OCI-LY1 (cell line): ENCODE results near the gene SEPTIN5.

Source experiments
- H2AFZ ChIP-seq: fragments of 200-600 bp; sonication (generic), shearing (Covaris generic); 2 replicates; pipeline ENCODE4 v1.6.0; 2014; ENCODE audit warnings: antibody characterized with exemption, mild to moderate bottlenecking, low read length
- H3F3A ChIP-seq: fragments of 200-600 bp; sonication (generic), shearing (Covaris generic); 2 replicates; pipeline ENCODE4 v1.6.0; 2014; ENCODE audit warnings: mild to moderate bottlenecking, antibody characterized with exemption, low read length, moderate library complexity; ENCODE audit not compliant: insufficient read depth
- H3K27ac ChIP-seq: fragments of 200-600 bp; sonication (generic); 2 replicates; pipeline ENCODE4 v1.5.1; 2014; ENCODE audit warnings: low read length, mixed run types, mild to moderate bottlenecking, low read depth; ENCODE audit not compliant: poor library complexity, severe bottlenecking
- H3K27me3 ChIP-seq: fragments of 200-600 bp; sonication (generic); 2 replicates; pipeline ENCODE4 v1.6.0; 2014; ENCODE audit warnings: antibody characterized with exemption, mild to moderate bottlenecking, low read length, moderate library complexity; ENCODE audit not compliant: insufficient read depth
- H3K36me3 ChIP-seq: fragments of 200-600 bp; sonication (generic); 2 replicates; pipeline ENCODE4 v1.6.1; 2014; ENCODE audit warnings: mild to moderate bottlenecking, antibody characterized with exemption, low read length, moderate library complexity, mixed read lengths; ENCODE audit not compliant: insufficient read depth
- H3K4me1 ChIP-seq: fragments of 200-600 bp; sonication (generic); 2 replicates; pipeline ENCODE4 v1.5.1; 2014; ENCODE audit warnings: mild to moderate bottlenecking, low read length, moderate library complexity; ENCODE audit not compliant: insufficient read depth, severe bottlenecking
- H3K4me2 ChIP-seq: fragments of 200-600 bp; sonication (generic), shearing (Covaris generic); 2 replicates; pipeline ENCODE4 v1.6.1; 2014; ENCODE audit warnings: low read length
- H3K4me3 ChIP-seq: fragments of 200-600 bp; sonication (generic); 2 replicates; pipeline ENCODE4 v1.5.1; 2014; ENCODE audit warnings: low read length, low read depth, mild to moderate bottlenecking, mixed read lengths; ENCODE audit not compliant: poor library complexity, severe bottlenecking
- H3K79me2 ChIP-seq: fragments of 200-600 bp; shearing (Covaris generic); 2 replicates; pipeline ENCODE4 v1.6.1; 2016; ENCODE audit warnings: mixed run types, low read length, mixed read lengths; ENCODE audit not compliant: insufficient read depth
- H3K9ac ChIP-seq: fragments of 200-600 bp; sonication (generic), shearing (Covaris generic); 2 replicates; pipeline ENCODE4 v1.6.1; 2014; ENCODE audit warnings: mild to moderate bottlenecking, low read length, mixed read lengths
- H3K9me2 ChIP-seq: fragments of 200-600 bp; sonication (generic), shearing (Covaris generic); 2 replicates; pipeline ENCODE4 v1.6.1; 2014; ENCODE audit warnings: low read depth, mild to moderate bottlenecking, low read length, mixed read lengths
- H3K9me3 ChIP-seq: fragments of 200-600 bp; shearing (Covaris generic); 2 replicates; pipeline ENCODE4 v1.6.1; 2014; ENCODE audit warnings: low read length, mixed read lengths
- H4K20me1 ChIP-seq: fragments of 200-600 bp; sonication (generic), shearing (Covaris generic); 2 replicates; pipeline ENCODE4 v1.6.0; 2016; ENCODE audit warnings: mild to moderate bottlenecking, low read length; ENCODE audit not compliant: insufficient read depth
- EZH2 ChIP-seq: fragments of 200-600 bp; sonication (generic), shearing (Covaris generic); IDR thresholded peaks from 2 replicates; pipeline ENCODE4 v1.8.0; 2017; ENCODE audit warnings: borderline replicate concordance, mixed run types, mild to moderate bottlenecking, antibody characterized with exemption, low read length, moderate library complexity, mixed read lengths
- TF ChIP-seq, protein P1 (sequence below): fragments of 200-600 bp; sonication (generic), shearing (Covaris generic); IDR thresholded peaks from 2 replicates; pipeline ENCODE4 v1.5.1; 2017; ENCODE audit warnings: mild to moderate bottlenecking, antibody characterized with exemption, low read length, moderate library complexity, mixed read lengths

SEPTIN5 gene

DNA sequence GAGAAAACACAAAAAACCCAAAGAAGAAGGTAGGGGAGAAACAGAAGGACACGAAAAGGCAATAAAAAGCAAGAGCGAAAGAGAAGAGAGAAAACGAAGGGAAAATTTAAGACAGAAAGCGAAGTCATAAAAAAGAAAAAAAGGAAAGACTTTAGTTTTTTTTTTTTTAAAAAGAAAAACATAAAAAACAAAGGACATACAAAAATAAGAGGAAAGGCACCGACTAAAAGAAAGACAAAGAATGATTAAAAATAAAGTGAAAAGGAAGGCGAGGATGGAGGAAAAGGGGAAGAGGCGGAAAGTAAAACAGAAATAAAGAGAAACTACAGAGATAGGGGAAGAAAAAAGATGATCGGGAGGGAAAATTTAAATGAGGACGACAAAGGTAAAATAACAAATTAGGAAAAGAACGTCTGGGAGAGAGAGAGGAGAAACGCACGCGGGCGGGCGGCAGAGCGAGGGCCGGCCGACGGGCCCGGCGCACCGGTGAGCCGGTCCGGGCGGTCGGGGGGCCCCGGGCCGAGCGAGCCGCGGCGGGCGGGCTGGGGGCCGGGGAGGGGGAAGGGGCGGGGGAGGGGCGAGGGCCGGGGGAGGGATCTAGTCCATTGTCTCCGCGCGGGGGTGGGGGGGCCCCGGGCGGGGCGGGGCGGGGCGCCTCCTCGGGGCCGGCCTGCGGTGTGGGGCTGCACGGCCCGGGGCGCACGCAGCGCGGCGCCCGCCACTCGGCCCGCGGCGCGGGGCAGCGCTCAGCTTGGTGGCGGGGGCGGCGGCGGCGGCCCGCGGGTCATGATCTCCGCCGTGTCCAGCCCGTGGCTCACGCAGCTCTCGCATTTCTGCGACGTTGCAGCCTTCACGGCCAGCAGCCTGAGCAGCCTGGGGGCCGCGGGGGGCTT, 46.0 kb downstream of the SEPTIN5 start, which contains the start of gene TBX1:
Gene TBX1, plus strand, starts transcription at position 721 of the 893 bp plus-strand sequence. Its CDS starts 66 bp downstream, at position 787.
- Histone ChIP-seq H3K9ac (no peak within 1 kb of the TSS), H3K4me2 (no peak within 1 kb of the TSS), H3F3A (no peaks in the 10 kb centered on the region), H2AFZ (no peak within 1 kb of the TSS), H3K9me2 (no peaks in the 10 kb centered on the region), H3K4me3 (no peak within 1 kb of the TSS), H3K4me1 (peaks cover 14% of the 10 kb centered on the region), H3K36me3 (no peaks in the 10 kb centered on the region), H3K27ac (no peak within 1 kb of the TSS), H3K79me2 (no peaks in the 10 kb centered on the region), H4K20me1 (no peaks in the 10 kb centered on the region), H3K27me3 (peaks cover 17% of the 10 kb centered on the region), H3K9me3 (no peaks in the 10 kb centered on the region)
- TF ChIP-seq, protein P1, sequence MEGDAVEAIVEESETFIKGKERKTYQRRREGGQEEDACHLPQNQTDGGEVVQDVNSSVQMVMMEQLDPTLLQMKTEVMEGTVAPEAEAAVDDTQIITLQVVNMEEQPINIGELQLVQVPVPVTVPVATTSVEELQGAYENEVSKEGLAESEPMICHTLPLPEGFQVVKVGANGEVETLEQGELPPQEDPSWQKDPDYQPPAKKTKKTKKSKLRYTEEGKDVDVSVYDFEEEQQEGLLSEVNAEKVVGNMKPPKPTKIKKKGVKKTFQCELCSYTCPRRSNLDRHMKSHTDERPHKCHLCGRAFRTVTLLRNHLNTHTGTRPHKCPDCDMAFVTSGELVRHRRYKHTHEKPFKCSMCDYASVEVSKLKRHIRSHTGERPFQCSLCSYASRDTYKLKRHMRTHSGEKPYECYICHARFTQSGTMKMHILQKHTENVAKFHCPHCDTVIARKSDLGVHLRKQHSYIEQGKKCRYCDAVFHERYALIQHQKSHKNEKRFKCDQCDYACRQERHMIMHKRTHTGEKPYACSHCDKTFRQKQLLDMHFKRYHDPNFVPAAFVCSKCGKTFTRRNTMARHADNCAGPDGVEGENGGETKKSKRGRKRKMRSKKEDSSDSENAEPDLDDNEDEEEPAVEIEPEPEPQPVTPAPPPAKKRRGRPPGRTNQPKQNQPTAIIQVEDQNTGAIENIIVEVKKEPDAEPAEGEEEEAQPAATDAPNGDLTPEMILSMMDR: no peak
- peak; percentile 81; the same call in 1 of the 2 replicates for TF ChIP-seq EZH2

DNA sequence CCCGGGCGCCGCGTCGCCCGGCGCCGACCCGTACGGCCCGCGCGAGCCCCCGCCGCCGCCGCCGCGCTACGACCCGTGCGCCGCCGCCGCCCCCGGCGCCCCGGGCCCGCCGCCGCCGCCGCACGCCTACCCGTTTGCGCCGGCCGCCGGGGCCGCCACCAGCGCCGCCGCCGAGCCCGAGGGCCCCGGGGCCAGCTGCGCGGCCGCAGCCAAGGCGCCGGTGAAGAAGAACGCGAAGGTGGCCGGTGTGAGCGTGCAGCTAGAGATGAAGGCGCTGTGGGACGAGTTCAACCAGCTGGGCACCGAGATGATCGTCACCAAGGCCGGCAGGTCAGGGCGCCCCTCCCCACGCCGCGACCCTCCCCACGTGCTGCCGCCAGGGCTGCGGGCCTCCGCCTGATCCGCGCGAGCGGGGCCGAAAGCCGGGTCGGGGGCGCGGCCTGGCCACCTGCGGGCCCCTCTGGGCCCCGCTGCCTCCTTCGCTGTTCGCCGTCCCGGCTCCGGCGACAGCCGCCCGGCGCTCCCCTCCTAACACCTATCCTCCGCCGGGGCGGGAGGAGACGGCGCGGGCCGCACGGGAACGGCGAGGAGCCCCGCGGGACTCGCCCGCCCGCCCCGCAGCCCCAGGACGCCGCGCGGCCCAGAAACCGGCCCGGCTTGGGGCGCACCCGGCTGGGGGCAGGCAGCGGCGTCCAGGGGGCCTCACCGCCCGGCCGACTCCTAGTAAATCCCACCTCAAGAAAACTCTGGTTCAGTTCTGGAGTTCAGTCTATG, 46.8 kb downstream of the SEPTIN5 start:
- Histone ChIP-seq H3K27ac (no peak overlapping the region), H3K36me3 (no peaks in the 10 kb centered on the region), H3K4me1 (peaks cover 14% of the 10 kb centered on the region), H3F3A (no peaks in the 10 kb centered on the region), H3K4me2 (no peak overlapping the region), H3K4me3 (no peak overlapping the region), H3K79me2 (no peaks in the 10 kb centered on the region), H3K9me3 (no peaks in the 10 kb centered on the region), H2AFZ (no peak overlapping the region), H4K20me1 (no peaks in the 10 kb centered on the region), H3K9ac (no peak overlapping the region), H3K27me3 (peaks cover 17% of the 10 kb centered on the region), H3K9me2 (no peaks in the 10 kb centered on the region)
- TF ChIP-seq, protein P1: no peak
- TF ChIP-seq EZH2: no peak

- Histone ChIP-seq H3K9me2 (no peaks in the 10 kb centered on the region), H3K4me1 (peaks cover 9% of the 10 kb centered on the region), H3F3A (no peaks in the 10 kb centered on the region), H3K27me3 (peaks cover 17% of the 10 kb centered on the region), H3K27ac (no peak overlapping the region), H3K4me2 (no peak overlapping the region), H2AFZ (no peak overlapping the region), H3K36me3 (no peaks in the 10 kb centered on the region), H4K20me1 (no peaks in the 10 kb centered on the region), H3K9ac (no peak overlapping the region), H3K79me2 (no peaks in the 10 kb centered on the region), H3K9me3 (no peaks in the 10 kb centered on the region), H3K4me3 (no peak overlapping the region)
- no peak for TF ChIP-seq EZH2
- TF ChIP-seq, protein P1: no peak
These were observed 47.6 kb downstream of the SEPTIN5 start for GRCh38 chr22:19761725-19762567.
